Tibial nerve (tissue), 4 donors: ENCODE measurements around the gene MTCL1. TPM values are rescaled to one million over a fixed set of nuclear protein-coding genes. Genes with fewer than 3 reads are reported as not detected.

Experiments used
- DNase-seq, 2 donors: peaks; one replicate each; pipeline ENCODE4 v3.0.0-alpha.2; 2019; ENCODE audit warnings: low spot score in 2 of 2
- H3K27ac ChIP-seq, 4 donors: fragments of 200-600 bp; sonication (generic) in 3 of 4; one replicate each; pipeline ENCODE4 v1.5.1; 2017 to 2019; ENCODE audit warnings: mild to moderate bottlenecking in 1 of 4
- H3K27me3 ChIP-seq, 2 donors: fragments of 200-600 bp; sonication (generic) in 1 of 2; one replicate each; pipeline versions ENCODE4 v1.5.1 to v1.6.0; 2017 to 2019
- H3K36me3 ChIP-seq, 3 donors: fragments of 200-600 bp; sonication (generic); one replicate each; pipeline ENCODE4 v1.5.1; 2018 to 2019
- H3K4me1 ChIP-seq, 4 donors: fragments of 200-600 bp; sonication (generic) in 3 of 4; one replicate each; pipeline ENCODE4 v1.5.1; 2017 to 2019
- H3K4me3 ChIP-seq, 4 donors: fragments of 200-600 bp; sonication (generic) in 3 of 4; one replicate each; pipeline ENCODE4 v1.5.1; 2017 to 2019; ENCODE audit warnings: mild to moderate bottlenecking in 1 of 4, moderate library complexity in 1 of 4
- H3K9me3 ChIP-seq, 4 donors: fragments of 200-600 bp; sonication (generic) in 3 of 4; one replicate each; pipeline ENCODE4 v1.5.1; 2017 to 2019
- CTCF ChIP-seq, 5 experiments: fragments of 200-600 bp in 3 of 5; fragments of 450-650 bp in 2 of 5; sonication (generic) in 3 of 5; IDR thresholded peaks; one replicate each; pipeline ENCODE4 v1.5.1; 2016 to 2019; ENCODE audit warnings: antibody characterized with exemption in 5 of 5, mild to moderate bottlenecking in 3 of 5, moderate library complexity in 2 of 5
- EP300 ChIP-seq, 2 donors: sonication (generic); formaldehyde crosslinking; IDR thresholded peaks; one replicate each; pipeline ENCODE4 v1.6.1; 2017; ENCODE audit warnings: antibody characterized with exemption in 2 of 2, mild to moderate bottlenecking in 1 of 2
- POLR2A ChIP-seq, 2 donors: fragments of 450-650 bp; IDR thresholded peaks; one replicate each; pipeline ENCODE4 v1.6.1; 2017; ENCODE audit warnings: antibody characterized with exemption in 2 of 2, mild to moderate bottlenecking in 2 of 2, moderate library complexity in 2 of 2
- WGBS, 2 donors: methylation state at CpG; one replicate each; pipeline ENCODE4 v1.1.5; 2018; 5-methylcytosine and 5-hydroxymethylcytosine counted together
- total RNA-seq, 4 donors: library from RNA; depleted of rRNA; stranded (reverse); fragments of >200 nt; gene quantifications; one replicate each; pipeline ENCODE4 v1.1.0, GENCODE V29; 2016

Gene MTCL1
- total RNA-seq, 4 donors from 2014 or later = 4.6 to 18.3 (median 5.3) TPM

- WGBS, 2 donors = 51 to 64% methylated on average over 4 of the region's 4 CpGs
- no peaks in the 10 kb centered on the region for H3K4me1 ChIP-seq
- peaks cover 0 to 7% (median 0%) of the 10 kb centered on the region in 3 donors for H3K36me3 ChIP-seq
- no peak for DNase-seq
- no peaks in the 10 kb centered on the region for H3K27me3 ChIP-seq
- TF ChIP-seq POLR2A (IDR thresholded peaks at IDR 0.05) = no peak
- TF ChIP-seq CTCF (IDR thresholded peaks at IDR 0.05) = no peak
- no peak overlapping the region for H3K4me3 ChIP-seq
- H3K27ac ChIP-seq = no peak overlapping the region
- no peaks in the 10 kb centered on the region for H3K9me3 ChIP-seq
Measured at GRCh38 chr18:8719192-8719591, 13.8 kb downstream of the MTCL1 start.

GRCh38 chr18:8720141-8720540 lies 14.8 kb downstream of the MTCL1 start:
- H3K27ac ChIP-seq = no peak overlapping the region
- no peak for DNase-seq
- H3K4me3 ChIP-seq = no peak overlapping the region
- H3K4me1 ChIP-seq = no peaks in the 10 kb centered on the region
- no peaks in the 10 kb centered on the region for H3K9me3 ChIP-seq
- no peaks in the 10 kb centered on the region for H3K27me3 ChIP-seq
- TF ChIP-seq POLR2A (IDR thresholded peaks at IDR 0.05) (no peak), CTCF (IDR thresholded peaks at IDR 0.05) (no peak)
- H3K36me3 ChIP-seq = peaks cover 0 to 7% (median 0%) of the 10 kb centered on the region in 3 donors
- WGBS, 2 donors = 84 to 94% methylated on average over 7 of the region's 7 CpGs

GRCh38 chr18:8721094-8721669 lies 15.8 kb downstream of the MTCL1 start:
- Histone ChIP-seq H3K36me3 (peaks cover 0 to 7% (median 0%) of the 10 kb centered on the region in 3 donors), H3K4me3 (no peak overlapping the region), H3K9me3 (no peaks in the 10 kb centered on the region), H3K27ac (no peak overlapping the region), H3K27me3 (no peaks in the 10 kb centered on the region), H3K4me1 (no peaks in the 10 kb centered on the region)
- TF ChIP-seq POLR2A (IDR thresholded peaks at IDR 0.05) = no peak
- no peak for TF ChIP-seq EP300 (IDR thresholded peaks at IDR 0.05)
- TF ChIP-seq CTCF (IDR thresholded peaks at IDR 0.05) = no peak
- 86 to 87% methylated on average over 9 of the region's 9 CpGs for WGBS, 2 donors
- no peak for DNase-seq

- no peak overlapping the region for H3K4me3 ChIP-seq
- TF ChIP-seq POLR2A (IDR thresholded peaks at IDR 0.05) (no peak), EP300 (IDR thresholded peaks at IDR 0.05) (no peak)
- H3K4me1 ChIP-seq = no peaks in the 10 kb centered on the region
- peaks cover 0 to 7% (median 0%) of the 10 kb centered on the region in 3 donors for H3K36me3 ChIP-seq
- no peaks in the 10 kb centered on the region for H3K27me3 ChIP-seq
- no peak for DNase-seq
- H3K27ac ChIP-seq = no peak overlapping the region
- 85 to 92% methylated on average over 5 of the region's 5 CpGs for WGBS, 2 donors
- H3K9me3 ChIP-seq = no peaks in the 10 kb centered on the region
Measured at GRCh38 chr18:8721716-8722115, 16.4 kb downstream of the MTCL1 start.

- H3K36me3 ChIP-seq = peaks cover 0 to 7% (median 0%) of the 10 kb centered on the region in 3 donors
- H3K27me3 ChIP-seq = no peaks in the 10 kb centered on the region
- WGBS, 2 donors = 80 to 83% methylated on average over 13 of the region's 13 CpGs
- TF ChIP-seq CTCF (IDR thresholded peaks at IDR 0.05) = no peak
- TF ChIP-seq EP300 (IDR thresholded peaks at IDR 0.05) = no peak
- TF ChIP-seq POLR2A (IDR thresholded peaks at IDR 0.05) = no peak
- no peaks in the 10 kb centered on the region for H3K9me3 ChIP-seq
- H3K4me1 ChIP-seq = no peaks in the 10 kb centered on the region
- no peak for DNase-seq
- H3K27ac ChIP-seq = no peak overlapping the region
- H3K4me3 ChIP-seq = no peak overlapping the region
Measured at GRCh38 chr18:8722946-8723820, 17.8 kb downstream of the MTCL1 start.
